Activated T-cell treated with anti-CD3 and anti-CD28 coated beads, Interleukin-2, amount 50 U/mL, for 24 hours (primary cell): ENCODE measurements around the gene AKR1C4.

Experiments
- DNase-seq: peaks from one replicate; pipeline ENCODE4 v3.0.0-alpha.2; 2020
- H3K27ac Mint-ChIP-seq: 2 replicates; pipeline ENCODE4 v1.8.0; 2020; ENCODE audit warnings: mild to moderate bottlenecking, mixed read lengths
- H3K27me3 Mint-ChIP-seq: 2 replicates; pipeline ENCODE4 v1.8.0; 2020; ENCODE audit warnings: mixed read lengths
- H3K36me3 Mint-ChIP-seq: 2 replicates; pipeline ENCODE4 v1.8.0; 2020; ENCODE audit warnings: low read depth, mixed read lengths
- H3K4me1 Mint-ChIP-seq: 2 replicates; pipeline ENCODE4 v1.8.0; 2020; ENCODE audit warnings: low read depth, mixed read lengths
- H3K4me3 Mint-ChIP-seq: 2 replicates; pipeline ENCODE4 v1.8.0; 2020; ENCODE audit warnings: mild to moderate bottlenecking, moderate library complexity, mixed read lengths
- H3K9me3 Mint-ChIP-seq: 2 replicates; pipeline ENCODE4 v1.8.0; 2020; ENCODE audit warnings: mixed read lengths

The AKR1C4 gene

DNA sequence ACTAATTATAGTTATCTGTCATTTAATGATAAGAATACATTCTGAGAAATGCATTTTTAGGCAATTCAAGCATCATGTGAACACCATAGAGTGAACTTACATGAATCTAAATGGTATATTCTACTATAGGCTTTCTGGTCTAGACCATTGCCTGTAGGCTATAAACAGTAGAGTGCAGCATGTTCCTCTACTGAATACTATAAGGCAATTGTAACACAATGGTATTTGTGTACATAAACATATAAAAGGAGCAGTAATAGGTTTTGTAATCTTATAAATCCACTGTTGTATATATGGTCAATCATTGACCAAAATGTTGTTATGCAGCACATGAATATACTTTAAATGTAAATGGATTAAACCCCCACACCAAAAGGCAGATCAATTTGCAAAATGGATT lies 71.6 kb downstream of the AKR1C4 start:
- DNase-seq: no peak
- H3K36me3 Mint-ChIP-seq: peaks cover 25% of the 10 kb centered on the region
- H3K27me3 Mint-ChIP-seq: no peaks in the 10 kb centered on the region
- peaks cover 4% of the 10 kb centered on the region for H3K4me1 Mint-ChIP-seq
- peaks cover 8% of the 10 kb centered on the region for H3K9me3 Mint-ChIP-seq
- H3K4me3 Mint-ChIP-seq: no peak overlapping the region
- H3K27ac Mint-ChIP-seq: no peak overlapping the region
